LNCaP clone FGC (cell line): Measurements from ENCODE around the gene KRT8.

Source experiments
- DNase-seq: peaks from one replicate; pipeline ENCODE4 v3.0.0-alpha.2; 2011; ENCODE audit warnings: low read depth
- H3K4me3 ChIP-seq: 2 replicates; pipeline ENCODE4 v1.5.1; 2011; ENCODE audit warnings: mild to moderate bottlenecking, low read depth, low read length, control low read depth
- CTCF ChIP-seq: IDR thresholded peaks from 2 replicates; pipeline ENCODE4 v1.5.1; 2012; ENCODE audit warnings: mild to moderate bottlenecking; ENCODE audit not compliant: control insufficient read depth, insufficient read depth; ENCODE audit errors: extremely low read depth

Gene KRT8

GRCh38 chr12:52949413-52950331 lies 44.8 kb upstream of the KRT8 start:
- peak overlapping the region; percentile 87 for H3K4me3 ChIP-seq
- peak; percentile 95 for DNase-seq
- TF ChIP-seq CTCF: no peak

GRCh38 chr12:52947738-52948423 lies 43.0 kb upstream of the KRT8 start:
- peak overlapping the region; percentile 87 for H3K4me3 ChIP-seq
- no peak for DNase-seq
- TF ChIP-seq CTCF: no peak

- DNase-seq: no peak
- no peak for TF ChIP-seq CTCF
- H3K4me3 ChIP-seq: no peak overlapping the region
Measured at GRCh38 chr12:52946797-52947547, 42.1 kb upstream of the KRT8 start.

GRCh38 chr12:52946334-52946733 lies 41.5 kb upstream of the KRT8 start:
- TF ChIP-seq CTCF: no peak
- no peak for DNase-seq
- no peak overlapping the region for H3K4me3 ChIP-seq

GRCh38 chr12:52945389-52946232 lies 40.7 kb upstream of the KRT8 start:
- no peak for DNase-seq
- TF ChIP-seq CTCF: no peak
- H3K4me3 ChIP-seq: no peak overlapping the region
